ENCODE results near the gene PLEKHA6. TPM values are rescaled to one million over a fixed set of nuclear protein-coding genes. Genes with fewer than 3 reads are reported as not detected.

The PLEKHA6 gene
- polyA plus RNA-seq, 1 donor from 2014 or later = 22.6 TPM

- Histone ChIP-seq H2AFZ (ENCODE audit: low read depth, low read length) (no peak overlapping the region), H3K27me3 (ENCODE audit: insufficient read depth, low read depth, low read length) (peaks cover 22% of the 10 kb centered on the region), H3K9me2 (ENCODE audit: insufficient read depth, low read length) (no peaks in the 10 kb centered on the region), H3K79me2 (replicated peaks; ENCODE audit: insufficient read depth, low read length) (peaks cover 14% of the 10 kb centered on the region), H4K20me1 (ENCODE audit: insufficient read depth) (no peaks in the 10 kb centered on the region), H3K9ac (ENCODE audit: low read length) (no peak overlapping the region), H3K27ac (ENCODE audit: low read length) (no peak overlapping the region), H3F3A (ENCODE audit: insufficient read depth, low read length, poor library complexity, severe bottlenecking) (peaks cover 4% of the 10 kb centered on the region), H3K9me3 (ENCODE audit: low read length) (no peaks in the 10 kb centered on the region), H3K4me3 (ENCODE audit: low read length) (no peak overlapping the region), H3K4me2 (ENCODE audit: low read length) (no peak overlapping the region), H3K36me3 (ENCODE audit: insufficient read depth, low read length) (no peaks in the 10 kb centered on the region)
- TF ChIP-seq EZH2 (IDR thresholded peaks at IDR 0.05; ENCODE audit: borderline replicate concordance, insufficient read depth, low read length, poor library complexity, severe bottlenecking) = no peak
- no peak for TF ChIP-seq EP300 (conservative IDR thresholded peaks at IDR 0.05; ENCODE audit: poor library complexity, severe bottlenecking)
- no peak for TF ChIP-seq TAF1 (IDR thresholded peaks at IDR 0.05; ENCODE audit: low read depth)
- TF ChIP-seq MXI1 (conservative IDR thresholded peaks at IDR 0.05; ENCODE audit: poor library complexity, severe bottlenecking) = no peak
- TF ChIP-seq REST (IDR thresholded peaks at IDR 0.05; ENCODE audit: borderline replicate concordance) = no peak
- no peak for TF ChIP-seq CTCF (IDR thresholded peaks at IDR 0.05; ENCODE audit: poor library complexity, severe bottlenecking)
- TF ChIP-seq POLR2AphosphoS5 (IDR thresholded peaks at IDR 0.05) = no peak
- TF ChIP-seq SMC3 (conservative IDR thresholded peaks at IDR 0.05; ENCODE audit: poor library complexity) = no peak
- TF ChIP-seq RAD21 (conservative IDR thresholded peaks at IDR 0.05) = no peak
Observed at GRCh38 chr1:204361781-204362180, 2.1 kb upstream of the PLEKHA6 start.

GRCh38 chr1:204361341-204361771 lies 1.6 kb upstream of the PLEKHA6 start:
- no peak overlapping the region for H3K4me2 ChIP-seq (ENCODE audit: low read length)
- peaks cover 19% of the 10 kb centered on the region for H3K79me2 ChIP-seq (replicated peaks; ENCODE audit: insufficient read depth, low read length)
- no peak overlapping the region for H3K9ac ChIP-seq (ENCODE audit: low read length)
- no peaks in the 10 kb centered on the region for H3K9me2 ChIP-seq (ENCODE audit: insufficient read depth, low read length)
- peaks cover 4% of the 10 kb centered on the region for H3F3A ChIP-seq (ENCODE audit: insufficient read depth, low read length, poor library complexity, severe bottlenecking)
- no peak overlapping the region for H3K27ac ChIP-seq (ENCODE audit: low read length)
- H4K20me1 ChIP-seq (ENCODE audit: insufficient read depth) = no peaks in the 10 kb centered on the region
- no peaks in the 10 kb centered on the region for H3K36me3 ChIP-seq (ENCODE audit: insufficient read depth, low read length)
- no peaks in the 10 kb centered on the region for H3K9me3 ChIP-seq (ENCODE audit: low read length)
- H2AFZ ChIP-seq (ENCODE audit: low read depth, low read length) = no peak overlapping the region
- TF ChIP-seq SMC3 (conservative IDR thresholded peaks at IDR 0.05; ENCODE audit: poor library complexity) (no peak), RAD21 (conservative IDR thresholded peaks at IDR 0.05) (no peak), CTCF (IDR thresholded peaks at IDR 0.05; ENCODE audit: poor library complexity, severe bottlenecking) (no peak), REST (IDR thresholded peaks at IDR 0.05; ENCODE audit: borderline replicate concordance) (no peak), TAF1 (IDR thresholded peaks at IDR 0.05; ENCODE audit: low read depth) (no peak), MXI1 (conservative IDR thresholded peaks at IDR 0.05; ENCODE audit: poor library complexity, severe bottlenecking) (no peak), POLR2AphosphoS5 (IDR thresholded peaks at IDR 0.05) (no peak), EP300 (conservative IDR thresholded peaks at IDR 0.05; ENCODE audit: poor library complexity, severe bottlenecking) (no peak)
- peaks cover 21% of the 10 kb centered on the region for H3K27me3 ChIP-seq (ENCODE audit: insufficient read depth, low read depth, low read length)
- no peak overlapping the region for H3K4me3 ChIP-seq (ENCODE audit: low read length)

Measured in neural cell (in vitro differentiated cells).